Gastrocnemius medialis (tissue), 4 donors: ENCODE results near the gene CFAP298. TPM values are rescaled to one million over a fixed set of nuclear protein-coding genes. Genes with fewer than 3 reads are reported as not detected.

Experiments
- ATAC-seq, 2 donors: fragments of 150-250 bp; one replicate each; pipeline ENCODE4 v1.9.1; 2016
- DNase-seq, 2 donors: peaks; one replicate each; pipeline ENCODE4 v3.0.0-alpha.2; 2019
- H3K27ac ChIP-seq, 4 donors: fragments of 200-600 bp; sonication (generic); 1 replicate in 1 of 4; 2 replicates in 3 of 4; pipeline ENCODE4 v1.5.1; 2016 to 2018; ENCODE audit warnings: mild to moderate bottlenecking in 2 of 4, moderate library complexity in 1 of 4
- H3K27me3 ChIP-seq, 3 donors: fragments of 200-600 bp; sonication (generic) in 2 of 3; 1 replicate in 1 of 3; 2 replicates in 2 of 3; pipeline versions ENCODE4 v1.5.1 to v1.6.0; 2016 to 2019; ENCODE audit warnings: mild to moderate bottlenecking in 1 of 3, moderate library complexity in 1 of 3
- H3K36me3 ChIP-seq, 2 donors: fragments of 200-600 bp; sonication (generic) in 1 of 2; one replicate each; pipeline ENCODE4 v1.5.1; 2017 to 2018
- H3K4me1 ChIP-seq, 2 donors: fragments of 200-600 bp; sonication (generic) in 1 of 2; one replicate each; pipeline ENCODE4 v1.5.1; 2016 to 2017; ENCODE audit warnings: mild to moderate bottlenecking in 2 of 2
- H3K4me3 ChIP-seq, 4 donors: fragments of 200-600 bp; sonication (generic) in 3 of 4; 1 replicate in 1 of 4; 2 replicates in 3 of 4; pipeline ENCODE4 v1.5.1; 2016 to 2019; ENCODE audit warnings: mild to moderate bottlenecking in 2 of 4
- H3K9me3 ChIP-seq, 3 donors: fragments of 200-600 bp; sonication (generic) in 2 of 3; 1 replicate in 1 of 3; 2 replicates in 2 of 3; pipeline ENCODE4 v1.5.1; 2016 to 2019
- CTCF ChIP-seq, 5 experiments: fragments of 450-650 bp in 3 of 5; fragments of 200-600 bp in 2 of 5; sonication (generic) in 2 of 5; IDR thresholded peaks in 4 of 5; conservative IDR thresholded peaks in 1 of 5; 1 replicate in 4 of 5; 2 replicates in 1 of 5; pipeline ENCODE4 v1.5.1; 2016 to 2019; ENCODE audit warnings: antibody characterized with exemption in 5 of 5, mild to moderate bottlenecking in 3 of 5, moderate library complexity in 3 of 5
- POLR2A ChIP-seq, 2 donors: fragments of 450-650 bp; IDR thresholded peaks; one replicate each; pipeline ENCODE4 v1.6.1; 2017; ENCODE audit warnings: antibody characterized with exemption in 2 of 2, mild to moderate bottlenecking in 2 of 2, moderate library complexity in 2 of 2
- in situ Hi-C, 4 donors: fragments of 200-750 bp; cut with MboI; loops; one replicate each; pipeline versions ENCODE4 v1.15.0 to v1.8.0; 2017; ENCODE audit warnings: low sequenced_read_pairs in 4 of 4
- intact Hi-C: fragments of 100-400 bp; cut with DNase I; formaldehyde crosslinking; loops from one replicate; pipeline ENCODE4 v1.15.1; 2023; ENCODE audit warnings: low total_unique reads
- total RNA-seq, 4 donors: library from RNA; depleted of rRNA; stranded (reverse); fragments of >200 nt; gene quantifications; one replicate each; pipeline versions ENCODE4 v1.1.0 to v1.2.3, GENCODE V29; 2016

CFAP298 gene
- total RNA-seq, 4 donors from 2014 or later = 21.4 to 45.6 (median 38.2) TPM

DNA sequence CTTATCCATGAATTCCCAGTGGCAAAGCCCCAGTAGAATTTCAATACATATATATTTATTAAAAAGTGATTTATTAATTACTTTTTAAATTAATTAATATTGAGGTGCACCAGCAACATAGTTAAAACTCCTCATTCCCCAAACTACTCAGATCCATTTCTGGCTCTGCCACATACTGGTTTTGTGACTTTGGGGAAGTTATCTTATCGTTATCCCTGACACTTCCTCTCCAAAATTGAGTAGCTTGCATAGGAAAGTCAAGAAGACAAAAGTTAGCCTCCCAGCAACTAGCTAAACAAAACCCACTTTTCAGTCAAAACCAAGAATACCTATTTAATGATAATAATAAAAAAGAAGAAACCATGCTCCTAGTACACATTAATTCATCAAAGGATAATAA lies 62.7 kb downstream of the CFAP298 start:
- no peaks in the 10 kb centered on the region for H3K36me3 ChIP-seq
- DNase-seq (no peak), ATAC-seq (no peak)
- in situ Hi-C loops (no loop called here), intact Hi-C loops (no loop called here)
- no peaks in the 10 kb centered on the region for H3K4me1 ChIP-seq
- no peak overlapping the region for H3K27ac ChIP-seq
- no peaks in the 10 kb centered on the region for H3K9me3 ChIP-seq
- H3K27me3 ChIP-seq = no peaks in the 10 kb centered on the region
- H3K4me3 ChIP-seq = no peak overlapping the region
- no peak for TF ChIP-seq POLR2A (IDR thresholded peaks at IDR 0.05)
- no peak for TF ChIP-seq CTCF (IDR thresholded peaks at IDR 0.05 in 4 of 5, conservative IDR thresholded peaks at IDR 0.05 in 1 of 5)

Other genes with a start within 250 kb of the CFAP298 start
- gene URB1, start 219.4 kb downstream of the CFAP298 start, total RNA-seq = 10 to 100 TPM; 13.7 to 17.7 (median 15.2) TPM
- 10 to 100 TPM in 2 of 4 donors, 1 to 10 TPM in 2; 9.2 to 15.8 (median 12.1) TPM for gene EVA1C, start 199.7 kb downstream of the CFAP298 start, total RNA-seq
- gene TCP10L, start 26.9 kb downstream of the CFAP298 start, total RNA-seq = under 1 TPM; 0.19 to 0.36 (median 0.33) TPM
- gene SYNJ1, start 115.6 kb upstream of the CFAP298 start, total RNA-seq = 10 to 100 TPM; 10.0 to 34.8 (median 10.8) TPM
- 10 to 100 TPM; 11.9 to 27.5 (median 17.3) TPM for gene PAXBP1, start 159.4 kb upstream of the CFAP298 start, total RNA-seq